Heart left ventricle (tissue), 16 donors: ENCODE results near the gene PGC. TPM values are rescaled to one million over a fixed set of nuclear protein-coding genes. Genes with fewer than 3 reads are reported as not detected.

Experiments
- ATAC-seq, 4 donors: fragments of 200-7000 bp; cut with Tn5 transposase; one replicate each; pipeline ENCODE4 v1.9.1; 2020 to 2022; ENCODE audit warnings: moderate library complexity in 4 of 4, mild to moderate bottlenecking in 3 of 4, moderate number of reproducible peaks in 1 of 4
- DNase-seq, 5 donors: peaks; one replicate each; pipeline ENCODE4 v3.0.0-alpha.2; 2020
- H3K27ac ChIP-seq, 12 donors: fragments of 200-600 bp; sonication (generic) in 4 of 12; one replicate each; pipeline versions ENCODE4 v1.5.0 to v1.8.0; 2016 to 2022; ENCODE audit warnings: mild to moderate bottlenecking in 2 of 12
- H3K27me3 ChIP-seq, 9 donors: fragments of 200-600 bp; sonication (generic) in 2 of 9; one replicate each; pipeline versions ENCODE4 v1.5.1 to v1.8.0; 2016 to 2022; ENCODE audit warnings: mild to moderate bottlenecking in 3 of 9
- H3K36me3 ChIP-seq, 9 donors: fragments of 200-600 bp; sonication (generic) in 2 of 9; one replicate each; pipeline versions ENCODE4 v1.5.0 to v1.8.0; 2018 to 2022; ENCODE audit warnings: mild to moderate bottlenecking in 2 of 9
- H3K4me1 ChIP-seq, 12 donors: fragments of 200-600 bp; sonication (generic) in 4 of 12; one replicate each; pipeline versions ENCODE4 v1.5.0 to v1.8.0; 2016 to 2022; ENCODE audit warnings: mild to moderate bottlenecking in 3 of 12
- H3K4me3 ChIP-seq, 12 donors: fragments of 200-600 bp; sonication (generic) in 4 of 12; one replicate each; pipeline versions ENCODE4 v1.5.0 to v1.8.0; 2017 to 2022; ENCODE audit warnings: mild to moderate bottlenecking in 9 of 12, moderate library complexity in 4 of 12
- H3K9me3 ChIP-seq, 12 donors: fragments of 200-600 bp; sonication (generic) in 4 of 12; one replicate each; pipeline versions ENCODE4 v1.5.0 to v1.8.0; 2016 to 2022; ENCODE audit warnings: mild to moderate bottlenecking in 1 of 12
- POLR2A ChIP-seq, 2 donors: fragments of 450-650 bp; IDR thresholded peaks; one replicate each; pipeline ENCODE4 v1.6.1; 2017; ENCODE audit warnings: antibody characterized with exemption in 2 of 2, mild to moderate bottlenecking in 2 of 2, moderate library complexity in 2 of 2
- WGBS, 4 donors: extraction: QIAGEN DNeasy Blood & Tissue Kit in 2 of 4; methylation state at CpG; one replicate each; pipeline versions ENCODE4 v1.1.5 to v1.1.7; 2013 to 2018; 5-methylcytosine and 5-hydroxymethylcytosine counted together
- intact Hi-C, 10 donors: fragments of 100-400 bp; cut with DNase I; formaldehyde crosslinking; loops; one replicate each; pipeline versions ENCODE4 v1.11.1 to v1.14.2; 2022
- polyA plus RNA-seq, 2 donors: library from polyadenylated mRNA; stranded (reverse); fragments of 200-250 nt; gene quantifications; one replicate each; pipeline ENCODE4 v1.2.3, GENCODE V29; 2013
- total RNA-seq, 9 donors: library from RNA; depleted of rRNA in 2 of 9; stranded (reverse); fragments of >200 nt in 2 of 9; fragmentation: NEBNext Ultra II Directional in 3 of 9; extraction: Animal tissue kit (Norgen Biotek cat#: 25700) in 3 of 9; gene quantifications; one replicate each; pipeline versions ENCODE4 v1.1.0 to v1.2.4, GENCODE V29; 2016 to 2023
- TF ChIP-seq, protein P1 (sequence below), 12 donors: fragments of 200-600 bp; sonication (generic) in 4 of 12; IDR thresholded peaks; one replicate each; pipeline versions ENCODE4 v1.5.0 to v1.8.0; 2018 to 2022; ENCODE audit warnings: antibody characterized with exemption in 12 of 12, mild to moderate bottlenecking in 5 of 12
- donor health status: ischemic (EF 13 %, LVEDD 7.1; RV severe dilation, severe dysfunction).
- donor health status: healthy with polysubstance abuse.
- donor health status: DM: no; HTN: yes; CAD: no.
- donor health status: DM: no; HTN: no; CAD: no.
- donor health status: ischemic (EF 25% LVEDD 6.9; RV normal size, moderate dysfunction).
- donor health status: ischemic (EF 25% LVEDD 5.7; RV mildly dilated, moderate dysfunction).
- donor health status: healthy.
- donor health status: DM: yes; HTN: yes; CAD: no.
- donor health status: ischemic (EF 35%, LVEDD 5.7; RV mildly dilated, moderate dysfunction).
- donor health status: nonischemic (EF 11% LVEDD 7.7; RV severe dilation, severe dysfunction).
- donor health status: DM: yes; HTN: yes; CAD: no.
- donor health status: PGD.
- donor health status: ischemic (EF 29% LVEDD 5.4; RV normal size, mild dysfunction).
- donor health status: nonischemic (EF 23%, LVEDD 6.1; RV moderate dilation, normal function).

PGC gene
- total and polyA plus RNA-seq, 11 donors = 1.1 TPM; not detected in 10

DNA sequence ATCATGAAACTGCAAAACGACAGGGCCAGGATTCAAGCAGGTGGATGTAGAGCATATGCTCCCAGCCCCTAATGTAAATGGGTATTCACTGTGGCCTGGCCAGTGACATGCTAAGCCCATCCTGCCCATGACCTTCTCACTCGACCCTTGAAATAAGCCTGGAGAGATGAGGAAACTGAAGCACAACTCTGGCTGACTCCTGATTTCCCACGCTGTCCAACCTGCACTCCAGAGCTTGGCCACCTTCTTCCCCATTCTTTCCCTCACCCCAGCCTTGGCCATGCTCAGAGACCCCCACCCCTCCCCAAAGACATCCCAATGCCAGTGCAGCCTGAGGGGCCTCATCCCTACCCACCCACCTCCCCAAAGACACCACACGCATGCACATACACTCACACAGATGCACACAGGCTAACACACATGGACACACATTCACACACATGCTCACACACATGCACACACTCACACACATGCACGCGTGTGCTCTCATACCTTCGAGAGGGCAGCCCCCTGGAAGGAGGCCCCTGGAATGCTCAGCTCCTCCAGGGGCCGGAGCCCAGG lies 24.1 kb downstream of the PGC start:
- DNase-seq (no peak), ATAC-seq (peak in 1 of 4 donors; percentile 9)
- TF ChIP-seq POLR2A (IDR thresholded peaks at IDR 0.05) = no peak
- TF ChIP-seq, protein P1, sequence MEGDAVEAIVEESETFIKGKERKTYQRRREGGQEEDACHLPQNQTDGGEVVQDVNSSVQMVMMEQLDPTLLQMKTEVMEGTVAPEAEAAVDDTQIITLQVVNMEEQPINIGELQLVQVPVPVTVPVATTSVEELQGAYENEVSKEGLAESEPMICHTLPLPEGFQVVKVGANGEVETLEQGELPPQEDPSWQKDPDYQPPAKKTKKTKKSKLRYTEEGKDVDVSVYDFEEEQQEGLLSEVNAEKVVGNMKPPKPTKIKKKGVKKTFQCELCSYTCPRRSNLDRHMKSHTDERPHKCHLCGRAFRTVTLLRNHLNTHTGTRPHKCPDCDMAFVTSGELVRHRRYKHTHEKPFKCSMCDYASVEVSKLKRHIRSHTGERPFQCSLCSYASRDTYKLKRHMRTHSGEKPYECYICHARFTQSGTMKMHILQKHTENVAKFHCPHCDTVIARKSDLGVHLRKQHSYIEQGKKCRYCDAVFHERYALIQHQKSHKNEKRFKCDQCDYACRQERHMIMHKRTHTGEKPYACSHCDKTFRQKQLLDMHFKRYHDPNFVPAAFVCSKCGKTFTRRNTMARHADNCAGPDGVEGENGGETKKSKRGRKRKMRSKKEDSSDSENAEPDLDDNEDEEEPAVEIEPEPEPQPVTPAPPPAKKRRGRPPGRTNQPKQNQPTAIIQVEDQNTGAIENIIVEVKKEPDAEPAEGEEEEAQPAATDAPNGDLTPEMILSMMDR (IDR thresholded peaks at IDR 0.05) = no peak
- H3K4me1 ChIP-seq = peaks cover 21 to 100% (median 70%) of the 10 kb centered on the region in 12 donors
- H3K27ac ChIP-seq = peak overlapping the region in 11 of 12 donors; percentile 41 to 89 (median 75)
- no peaks in the 10 kb centered on the region for H3K27me3 ChIP-seq
- peak overlapping the region in 5 of 12 donors; percentile 6 to 36 (median 17) for H3K4me3 ChIP-seq
- 44 to 54% (median 51%) methylated on average over 8 of the region's 8 CpGs for WGBS, 4 donors
- no peaks in the 10 kb centered on the region for H3K9me3 ChIP-seq
- intact Hi-C loops = no loop called here
- H3K36me3 ChIP-seq = no peaks in the 10 kb centered on the region

DNA sequence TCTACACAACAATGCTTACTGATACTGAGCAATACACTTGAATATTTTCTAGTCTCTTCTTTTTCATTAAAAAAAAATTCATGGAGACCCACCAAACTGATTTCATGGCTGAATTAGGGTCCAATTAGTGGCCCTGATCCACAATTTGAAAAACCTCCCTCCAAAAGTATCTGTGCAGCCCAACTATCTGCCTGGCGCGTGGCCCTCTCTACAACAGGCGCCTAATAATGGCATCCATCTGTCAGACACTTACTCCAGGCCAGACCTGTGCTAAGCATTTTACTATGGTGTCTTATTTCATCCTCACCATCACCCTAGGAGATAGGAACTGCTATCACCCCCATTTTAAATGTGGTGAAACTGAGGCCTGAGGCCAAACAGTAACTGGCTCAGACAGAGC lies 25.8 kb downstream of the PGC start:
- no peaks in the 10 kb centered on the region for H3K27me3 ChIP-seq
- intact Hi-C loops = no loop called here
- H3K9me3 ChIP-seq = no peaks in the 10 kb centered on the region
- H3K27ac ChIP-seq = peak overlapping the region in 1 of 12 donors; percentile 9
- H3K4me1 ChIP-seq = peaks cover 21 to 100% (median 77%) of the 10 kb centered on the region in 12 donors
- TF ChIP-seq, protein P1 (IDR thresholded peaks at IDR 0.05) = no peak
- TF ChIP-seq POLR2A (IDR thresholded peaks at IDR 0.05) = no peak
- no peak for ATAC-seq
- no peak overlapping the region for H3K4me3 ChIP-seq
- peak in 2 of 5 donors; percentile 2 to 5 for DNase-seq
- WGBS, 4 donors = 63 to 83% (median 71%) methylated on average over 3 of the region's 3 CpGs
- H3K36me3 ChIP-seq = no peaks in the 10 kb centered on the region

DNA sequence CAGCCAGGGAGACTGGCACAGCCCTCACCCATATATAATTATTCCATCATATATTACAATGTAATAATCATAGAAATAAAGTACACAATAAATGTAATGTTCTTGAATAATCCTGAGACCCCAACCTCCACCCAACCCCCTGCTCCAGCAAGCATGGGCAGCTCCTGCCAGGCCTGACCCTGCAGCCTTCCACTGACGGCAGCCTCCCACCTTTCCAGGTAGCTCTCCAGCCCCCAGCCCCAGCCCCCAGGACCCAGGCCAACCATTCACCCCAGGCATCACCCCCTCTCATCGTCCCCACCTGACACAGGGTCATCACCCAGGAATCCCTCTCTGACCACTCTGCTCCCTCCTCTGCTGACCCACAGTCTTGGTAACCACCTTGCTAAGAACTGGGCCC lies 26.4 kb downstream of the PGC start:
- intact Hi-C loops = no loop called here
- TF ChIP-seq POLR2A (IDR thresholded peaks at IDR 0.05) = no peak
- TF ChIP-seq, protein P1 (IDR thresholded peaks at IDR 0.05) = no peak
- H3K27ac ChIP-seq = peak overlapping the region in 2 of 12 donors; percentile 44 to 84
- peaks cover 21 to 100% (median 79%) of the 10 kb centered on the region in 12 donors for H3K4me1 ChIP-seq
- peak in 2 of 5 donors; percentile 19 to 28 for DNase-seq
- H3K27me3 ChIP-seq = no peaks in the 10 kb centered on the region
- no peak for ATAC-seq
- no peaks in the 10 kb centered on the region for H3K36me3 ChIP-seq
- no peak overlapping the region for H3K4me3 ChIP-seq
- H3K9me3 ChIP-seq = no peaks in the 10 kb centered on the region
- 69 to 83% (median 81%) methylated on average over 2 of the region's 2 CpGs for WGBS, 4 donors

DNA sequence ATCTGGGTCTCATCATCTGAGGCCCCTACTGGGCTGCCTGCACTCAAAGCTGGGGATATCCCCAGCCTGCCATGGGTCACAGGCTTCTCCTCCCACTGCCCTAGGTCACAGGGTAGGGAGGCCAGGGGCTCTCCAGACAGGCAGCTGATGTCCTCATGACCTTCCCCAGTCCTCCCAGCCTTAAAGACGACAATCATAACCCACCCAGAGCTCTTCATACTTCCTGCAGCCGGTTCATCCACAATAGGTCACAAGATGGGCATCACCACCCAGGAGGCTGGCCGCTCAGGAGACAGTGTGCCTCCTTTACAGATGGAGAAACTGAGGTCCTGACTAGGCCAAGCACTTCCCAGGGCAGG lies 27.0 kb downstream of the PGC start:
- no peaks in the 10 kb centered on the region for H3K9me3 ChIP-seq
- WGBS, 4 donors = 57 to 65% (median 62%) methylated on average over 3 of the region's 3 CpGs
- H3K27me3 ChIP-seq = no peaks in the 10 kb centered on the region
- H3K4me1 ChIP-seq = peaks cover 21 to 100% (median 76%) of the 10 kb centered on the region in 12 donors
- H3K36me3 ChIP-seq = no peaks in the 10 kb centered on the region
- ATAC-seq = no peak
- TF ChIP-seq POLR2A (IDR thresholded peaks at IDR 0.05) = no peak
- TF ChIP-seq, protein P1 (IDR thresholded peaks at IDR 0.05) = no peak
- intact Hi-C loops = no loop called here
- DNase-seq = peak in 1 of 5 donors; percentile 51
- H3K4me3 ChIP-seq = no peak overlapping the region
- H3K27ac ChIP-seq = peak overlapping the region in 8 of 12 donors; percentile 2 to 84 (median 18)
